ENCODE data around the gene LCE1F.

- TF ChIP-seq GATA2 (IDR thresholded peaks at IDR 0.05; ENCODE audit: low read depth, low read length) (no peak), GATA3 (IDR thresholded peaks at IDR 0.05; ENCODE audit: low read depth, low read length) (no peak)
These were observed 22.7 kb upstream of the LCE1F start for GRCh38 chr1:152752225-152752624.
